Activated effector memory CD4-positive, alpha-beta T cell treated with Interleukin-2 at 50 U/mL for 16 hours (primary cell): ENCODE data around the gene BABAM2.

Source experiments
- DNase-seq: peaks from one replicate; pipeline ENCODE4 v3.0.0-alpha.2; 2020

Gene BABAM2

GRCh38 chr2:28352104-28352503 lies 461.6 kb downstream of the BABAM2 start:
- no peak for DNase-seq

GRCh38 chr2:28352610-28353195 lies 462.2 kb downstream of the BABAM2 start:
- no peak for DNase-seq

- DNase-seq: no peak
Measured at GRCh38 chr2:28354920-28355520, 464.5 kb downstream of the BABAM2 start.

- DNase-seq: no peak
Measured at GRCh38 chr2:28355521-28356094, 465.1 kb downstream of the BABAM2 start.

GRCh38 chr2:28356095-28356911 lies 465.8 kb downstream of the BABAM2 start:
- DNase-seq: no peak

GRCh38 chr2:28357055-28357454 lies 466.5 kb downstream of the BABAM2 start:
- DNase-seq: no peak

GRCh38 chr2:28357948-28358667 lies 467.6 kb downstream of the BABAM2 start:
- no peak for DNase-seq

- DNase-seq: no peak
Measured at GRCh38 chr2:28358668-28359201, 468.2 kb downstream of the BABAM2 start.

- peak; percentile 69 for DNase-seq
Measured at GRCh38 chr2:28359222-28360057, 468.9 kb downstream of the BABAM2 start.

- DNase-seq: no peak
Measured at GRCh38 chr2:28360058-28360717, 469.7 kb downstream of the BABAM2 start.

- DNase-seq: no peak
Measured at GRCh38 chr2:28360718-28361293, 470.3 kb downstream of the BABAM2 start.

GRCh38 chr2:28361991-28362710 lies 471.6 kb downstream of the BABAM2 start:
- DNase-seq: no peak

GRCh38 chr2:28362991-28363521 lies 472.5 kb downstream of the BABAM2 start:
- DNase-seq: no peak

- DNase-seq: no peak
Measured at GRCh38 chr2:28363686-28364280, 473.3 kb downstream of the BABAM2 start.

- no peak for DNase-seq
Measured at GRCh38 chr2:28364610-28365009, 474.1 kb downstream of the BABAM2 start.

GRCh38 chr2:28365158-28365557 lies 474.6 kb downstream of the BABAM2 start:
- no peak for DNase-seq

- DNase-seq: no peak
Measured at GRCh38 chr2:28366149-28366495, 475.6 kb downstream of the BABAM2 start.

- DNase-seq: peak; percentile 62
Measured at GRCh38 chr2:28366496-28367282, 476.2 kb downstream of the BABAM2 start.
